Measurements from ENCODE around the gene LOXL3.

Gene LOXL3, protein sequence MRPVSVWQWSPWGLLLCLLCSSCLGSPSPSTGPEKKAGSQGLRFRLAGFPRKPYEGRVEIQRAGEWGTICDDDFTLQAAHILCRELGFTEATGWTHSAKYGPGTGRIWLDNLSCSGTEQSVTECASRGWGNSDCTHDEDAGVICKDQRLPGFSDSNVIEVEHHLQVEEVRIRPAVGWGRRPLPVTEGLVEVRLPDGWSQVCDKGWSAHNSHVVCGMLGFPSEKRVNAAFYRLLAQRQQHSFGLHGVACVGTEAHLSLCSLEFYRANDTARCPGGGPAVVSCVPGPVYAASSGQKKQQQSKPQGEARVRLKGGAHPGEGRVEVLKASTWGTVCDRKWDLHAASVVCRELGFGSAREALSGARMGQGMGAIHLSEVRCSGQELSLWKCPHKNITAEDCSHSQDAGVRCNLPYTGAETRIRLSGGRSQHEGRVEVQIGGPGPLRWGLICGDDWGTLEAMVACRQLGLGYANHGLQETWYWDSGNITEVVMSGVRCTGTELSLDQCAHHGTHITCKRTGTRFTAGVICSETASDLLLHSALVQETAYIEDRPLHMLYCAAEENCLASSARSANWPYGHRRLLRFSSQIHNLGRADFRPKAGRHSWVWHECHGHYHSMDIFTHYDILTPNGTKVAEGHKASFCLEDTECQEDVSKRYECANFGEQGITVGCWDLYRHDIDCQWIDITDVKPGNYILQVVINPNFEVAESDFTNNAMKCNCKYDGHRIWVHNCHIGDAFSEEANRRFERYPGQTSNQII

DNA sequence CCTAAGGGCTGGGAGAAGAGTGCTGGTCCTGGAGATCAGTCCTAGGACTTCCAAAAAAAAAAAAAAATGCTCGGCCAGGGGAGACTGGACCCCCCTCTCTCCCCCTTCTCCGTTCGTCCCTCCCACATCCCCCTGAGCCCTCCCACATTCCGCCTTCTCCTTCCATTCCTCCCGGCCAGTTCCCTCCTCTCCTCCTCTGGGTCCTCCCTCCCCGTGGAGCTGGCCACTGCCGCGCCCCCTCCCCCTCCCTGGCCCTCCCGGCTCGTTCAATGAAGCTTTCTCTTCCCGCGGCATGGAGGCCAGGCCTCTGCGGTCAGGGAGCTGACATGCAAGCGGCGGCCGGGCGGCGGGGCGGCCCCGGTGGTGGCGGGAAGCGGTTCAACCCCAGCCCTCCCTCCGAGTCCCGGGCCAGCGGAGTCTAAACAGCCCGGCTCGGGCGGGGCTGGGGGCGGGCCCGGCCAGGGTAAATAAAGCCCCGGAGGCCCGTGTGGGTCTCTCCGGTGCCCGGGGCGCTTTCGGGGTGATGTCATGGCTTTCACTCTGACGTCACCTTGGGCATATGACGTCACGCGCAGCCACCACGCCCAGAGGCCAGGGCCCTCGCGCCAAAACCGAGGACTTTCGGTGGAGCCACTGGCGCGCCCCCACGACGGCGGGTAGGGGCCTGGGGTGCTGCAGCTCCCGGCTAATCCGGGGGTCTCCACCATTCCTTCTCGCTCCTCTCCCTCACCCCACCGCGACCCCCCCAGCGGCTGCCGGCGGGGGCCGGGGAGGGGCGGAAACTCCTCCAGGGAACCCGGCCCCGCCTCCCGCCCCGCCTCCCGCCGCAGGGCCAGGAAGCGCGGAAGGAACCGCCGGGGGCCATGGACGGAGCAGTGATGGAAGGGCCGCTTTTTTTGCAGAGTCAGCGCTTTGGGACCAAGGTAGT is at the start of gene LOXL3, which contains the start of gene DOK1:
Gene LOXL3 (minus strand): TSS at position 51 of the 928 bp plus-strand sequence. CDS start 1,308 bp downstream, outside the sequence.
Gene DOK1 (plus strand): TSS at position 829 of the 928 bp plus-strand sequence. CDS start 35 bp downstream, at position 864.
- DNase-seq (ENCODE audit: insufficient read length, low spot score) = peak; percentile 75
- peak; percentile 87 for FAIRE-seq

DNA sequence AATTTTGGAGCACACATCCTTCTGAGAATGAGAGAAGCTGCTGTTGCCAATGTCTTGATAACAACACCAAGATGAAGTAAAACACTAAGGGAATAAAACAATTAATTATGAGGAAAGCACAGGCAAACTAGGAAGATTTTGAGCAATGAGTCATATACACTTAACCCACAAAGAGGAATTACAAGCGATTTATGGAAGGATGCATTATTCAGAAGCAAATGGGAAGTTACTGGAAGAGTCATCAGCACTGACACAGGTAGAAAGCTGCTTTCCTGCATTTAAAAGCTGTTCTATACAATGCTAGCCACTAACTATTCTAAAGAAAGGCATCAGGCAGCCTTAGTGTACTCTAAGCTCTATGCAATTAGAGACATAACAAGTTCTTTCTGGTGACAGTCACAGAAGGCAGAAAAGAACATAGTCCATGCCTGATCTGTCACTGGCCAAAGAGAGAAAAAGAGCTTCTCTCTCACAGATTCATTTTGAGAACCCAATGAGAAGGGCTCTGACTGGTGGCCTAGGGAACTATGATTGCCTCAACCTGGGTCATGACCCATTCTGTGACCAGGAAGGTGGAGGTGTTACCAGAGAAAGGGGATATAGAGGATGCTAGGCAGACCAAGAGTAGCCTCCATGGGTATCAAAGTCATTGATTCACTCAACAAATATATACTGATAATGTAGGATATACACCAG is 49.0 kb upstream of the LOXL3 start:
- no peak for DNase-seq (ENCODE audit: insufficient read length, low spot score)
- FAIRE-seq = no peak

DNA sequence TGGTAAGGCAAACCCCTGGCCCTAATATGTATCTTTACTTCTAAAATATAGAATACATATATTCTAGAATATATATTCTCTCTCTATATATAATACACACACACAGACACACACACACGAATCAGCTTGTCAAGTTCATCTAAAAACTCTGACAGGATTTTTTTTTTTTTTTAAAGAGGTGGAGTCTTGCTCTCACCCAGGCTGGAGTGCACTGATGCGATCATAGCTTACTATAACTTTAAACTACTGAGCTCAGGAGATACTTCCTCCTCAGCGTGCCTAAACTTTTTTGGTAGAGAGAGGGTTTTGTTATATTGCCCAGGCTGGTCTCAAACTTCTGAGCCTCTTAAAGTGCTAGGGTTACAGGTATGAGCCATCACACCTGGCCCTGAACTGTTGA is 45.9 kb upstream of the LOXL3 start:
- no peak for FAIRE-seq
- DNase-seq (ENCODE audit: insufficient read length, low spot score) = no peak

DNA sequence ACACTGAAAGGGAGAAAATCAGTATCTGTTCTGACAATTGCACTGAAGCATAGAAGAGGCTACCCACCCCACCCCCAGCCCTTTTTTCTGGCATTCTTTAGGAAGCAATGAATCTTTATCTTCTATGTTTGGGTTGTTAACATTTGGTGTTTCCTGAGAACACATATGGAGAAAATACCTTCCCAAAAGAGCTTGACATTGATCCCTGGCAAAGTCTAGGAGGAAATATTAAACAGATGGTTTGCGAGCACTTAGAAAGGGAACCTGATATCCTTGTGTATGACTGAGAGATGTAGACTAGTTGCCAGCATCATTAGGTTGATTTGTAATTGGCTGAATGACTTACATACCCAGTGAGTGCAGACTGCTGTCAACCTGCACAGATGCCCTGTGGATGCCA is 43.7 kb upstream of the LOXL3 start:
- DNase-seq (ENCODE audit: insufficient read length, low spot score) = no peak
- FAIRE-seq = no peak

DNA sequence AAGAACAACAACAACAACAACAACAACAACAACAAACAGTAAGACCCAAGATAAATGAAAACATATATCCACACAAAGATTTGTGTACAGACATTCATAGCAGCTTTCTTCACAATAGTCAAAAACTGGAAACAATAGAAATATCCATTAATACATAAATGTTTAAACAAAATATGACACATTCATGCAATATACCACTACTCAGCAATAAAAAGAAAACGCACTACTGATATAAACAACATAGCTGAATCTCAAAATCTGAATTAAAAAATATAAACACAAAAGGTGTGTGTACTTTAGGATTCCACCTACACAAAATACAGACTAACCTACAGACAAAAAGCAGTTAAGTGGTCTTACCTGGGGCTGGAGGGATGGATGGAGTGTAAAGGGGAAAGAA is 42.8 kb upstream of the LOXL3 start:
- peak; percentile 44 for FAIRE-seq
- no peak for DNase-seq (ENCODE audit: insufficient read length, low spot score)

DNA sequence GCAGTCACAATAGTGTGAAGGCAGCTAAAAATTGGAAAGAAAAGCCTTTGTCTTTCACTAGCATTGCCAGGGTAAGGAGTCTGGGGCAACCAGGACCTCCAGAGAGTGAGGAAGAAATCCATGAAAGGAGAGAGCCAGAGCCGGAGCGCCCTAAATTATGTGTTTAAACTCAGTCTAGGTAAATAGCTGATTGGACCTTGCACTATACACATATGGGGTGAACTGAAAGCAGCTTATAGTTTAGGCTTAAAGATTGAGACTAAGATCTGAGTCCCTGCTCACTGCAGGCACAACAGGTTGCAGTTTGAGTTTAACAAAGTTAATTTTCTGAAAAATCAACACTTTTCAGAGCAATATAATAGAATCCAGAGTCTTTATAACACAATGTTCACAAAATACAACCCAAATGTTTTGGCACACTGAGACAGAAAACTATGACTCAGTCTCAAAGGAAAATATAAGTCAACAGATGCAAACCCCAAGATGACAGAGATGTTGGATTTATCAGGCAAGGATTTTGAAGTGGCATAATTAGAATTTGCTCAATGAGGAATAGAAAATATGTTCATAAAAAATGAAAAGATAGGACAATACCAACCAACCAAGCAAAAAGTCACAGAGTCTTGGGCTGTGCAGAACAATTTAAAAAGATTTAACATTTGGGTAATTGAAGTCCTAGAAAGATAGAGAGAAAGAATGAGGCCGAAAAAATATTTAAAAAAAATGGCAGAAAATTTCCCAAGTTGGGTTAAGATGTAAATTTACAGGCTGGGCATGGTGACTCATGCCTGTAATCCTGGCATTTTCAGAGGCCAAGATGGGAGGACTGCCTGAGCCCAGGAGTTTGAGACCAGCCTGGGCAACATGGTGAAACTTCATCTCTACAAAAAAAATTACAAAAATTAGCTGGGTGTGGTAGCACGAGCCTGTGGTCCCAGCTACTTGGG is 40.4 kb upstream of the LOXL3 start:
- no peak for FAIRE-seq

DNA sequence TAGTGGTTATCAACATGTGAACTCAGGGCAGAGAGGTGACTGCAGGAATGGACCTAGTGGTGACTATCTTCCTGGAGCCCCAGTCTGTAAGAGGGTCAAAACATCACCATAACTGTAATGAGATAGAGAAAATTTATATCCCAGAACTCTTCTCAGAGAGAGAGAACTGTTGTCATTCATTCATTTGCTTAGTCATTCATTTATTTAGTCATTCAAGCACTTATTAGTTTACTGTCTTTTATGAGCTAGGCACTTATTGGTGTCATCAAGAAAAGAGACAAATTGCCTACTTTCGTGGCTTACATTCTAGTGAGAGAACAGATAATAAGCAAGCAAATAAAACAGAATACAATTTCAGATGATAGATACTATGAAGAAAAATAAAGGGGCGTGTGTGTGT is 34.9 kb upstream of the LOXL3 start:
- FAIRE-seq (no peak), DNase-seq (ENCODE audit: insufficient read length, low spot score) (no peak)

More for the DNA sequence above, 40.4 kb upstream of the LOXL3 start:
- DNase-seq (ENCODE audit: insufficient read length, low spot score) = no peak

DNA sequence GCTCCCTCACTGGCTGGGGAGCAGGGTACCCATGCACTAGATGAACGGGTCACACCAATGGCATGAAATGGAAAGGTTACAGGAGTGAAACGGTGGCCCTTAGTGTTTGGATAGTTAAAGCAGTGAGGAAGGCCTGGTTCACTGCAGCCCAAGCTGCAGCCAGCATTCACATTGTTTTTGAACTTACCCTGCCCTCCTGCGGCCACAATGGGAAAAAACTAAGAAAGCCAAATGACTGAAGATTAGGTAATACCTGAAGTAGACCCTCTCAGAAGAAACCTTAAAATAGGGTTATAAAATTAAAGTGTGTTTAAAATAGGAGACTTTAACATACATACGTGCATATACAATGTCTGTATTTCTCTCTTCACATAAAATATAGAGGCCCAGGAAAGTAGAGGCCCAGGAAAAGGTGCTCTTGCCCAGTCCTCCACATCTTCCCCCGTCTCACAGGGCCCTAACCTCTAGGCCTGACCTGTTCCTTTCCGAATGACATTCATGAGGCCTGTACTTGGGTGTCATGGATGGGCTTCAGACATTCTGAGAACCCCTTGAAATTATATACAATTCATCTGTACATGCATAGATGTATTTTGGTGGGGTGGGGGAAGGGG is 34.0 kb upstream of the LOXL3 start:
- DNase-seq (ENCODE audit: insufficient read length, low spot score) (peak; percentile 39), FAIRE-seq (peak; percentile 92)

DNA sequence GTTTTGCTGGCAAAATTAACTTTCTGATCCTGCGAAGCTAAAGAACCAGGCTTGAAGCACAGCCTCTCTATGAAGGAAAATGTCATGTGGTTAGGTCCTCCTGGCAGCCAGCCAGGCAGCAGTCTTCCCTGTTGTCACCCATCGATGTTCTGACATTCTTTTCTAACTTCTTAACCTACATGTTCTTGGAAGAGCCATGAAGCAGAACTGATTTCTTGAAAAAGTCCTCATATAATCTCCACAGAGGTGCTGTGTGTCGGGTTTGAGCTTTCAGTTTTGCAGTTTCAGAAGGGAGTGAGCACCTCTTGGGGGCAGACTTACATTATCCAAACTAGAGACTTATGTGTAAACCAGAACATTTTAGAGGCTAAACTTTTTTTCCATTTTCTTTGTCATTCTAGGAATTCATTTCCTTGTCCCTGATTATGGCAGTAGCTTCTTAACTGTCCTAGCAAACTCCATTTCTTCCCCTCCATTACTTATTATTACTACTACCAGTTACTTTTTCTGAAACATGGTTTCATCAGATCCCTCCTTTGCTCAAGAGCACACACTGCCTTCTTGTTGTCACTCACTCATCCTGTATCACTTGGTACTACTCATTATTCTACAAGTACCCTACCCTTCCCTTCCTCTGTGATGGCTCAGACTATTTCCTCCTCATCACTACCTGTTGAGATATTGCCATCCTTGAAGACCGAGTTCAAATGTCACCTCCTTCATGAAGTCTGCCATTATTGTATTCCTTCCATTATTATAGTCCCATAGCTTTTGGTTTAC is 31.9 kb upstream of the LOXL3 start:
- DNase-seq (ENCODE audit: insufficient read length, low spot score) (no peak), FAIRE-seq (peak; percentile 90)

DNA sequence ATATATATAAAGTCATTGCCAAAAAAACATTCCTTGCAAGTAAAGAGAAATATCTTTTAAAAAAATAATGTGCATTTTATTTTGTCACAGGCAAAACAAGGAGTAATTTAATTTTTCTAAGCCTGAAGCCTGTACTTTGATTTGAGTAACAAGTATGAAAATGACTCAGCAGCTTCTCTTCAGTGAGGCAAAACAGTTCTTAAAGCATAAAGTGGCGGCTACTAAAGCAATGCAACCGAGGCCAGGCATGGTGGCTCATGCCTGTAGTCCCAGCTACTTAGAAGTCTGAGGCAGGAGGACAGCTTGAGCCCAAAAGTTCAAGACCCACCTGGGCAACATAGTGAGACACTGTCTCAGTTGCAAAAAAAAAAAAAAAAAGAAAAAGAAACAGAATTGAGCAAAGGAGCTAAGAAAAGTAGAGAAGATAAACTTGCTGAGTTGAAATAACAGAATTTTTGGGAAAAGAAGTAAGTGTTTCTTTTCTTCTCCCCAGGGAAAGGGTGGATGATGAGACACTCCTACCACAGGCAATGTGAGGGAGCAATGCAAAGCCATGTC is 30.4 kb upstream of the LOXL3 start:
- no peak for DNase-seq (ENCODE audit: insufficient read length, low spot score)
- FAIRE-seq = peak; percentile 79

DNA sequence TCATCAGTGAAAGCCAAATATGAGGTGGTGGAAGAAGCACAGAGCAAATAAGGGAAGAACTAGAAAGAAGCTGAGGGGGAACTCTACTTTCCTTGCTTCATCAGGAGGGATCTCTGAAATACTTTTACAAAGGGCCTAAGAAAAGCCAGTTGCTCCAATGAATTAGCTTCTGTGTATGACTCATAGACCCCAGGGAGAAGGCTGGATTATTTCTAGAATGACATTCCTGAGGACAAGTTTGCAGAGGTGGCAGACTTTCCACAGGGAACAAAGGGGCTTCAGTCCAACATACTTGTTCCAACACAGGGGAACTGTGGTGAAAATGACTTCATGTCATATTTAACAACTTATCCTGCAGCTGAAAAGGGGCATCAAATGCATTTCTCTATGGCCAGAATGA is 29.8 kb upstream of the LOXL3 start:
- no peak for FAIRE-seq
- no peak for DNase-seq (ENCODE audit: insufficient read length, low spot score)

DNA sequence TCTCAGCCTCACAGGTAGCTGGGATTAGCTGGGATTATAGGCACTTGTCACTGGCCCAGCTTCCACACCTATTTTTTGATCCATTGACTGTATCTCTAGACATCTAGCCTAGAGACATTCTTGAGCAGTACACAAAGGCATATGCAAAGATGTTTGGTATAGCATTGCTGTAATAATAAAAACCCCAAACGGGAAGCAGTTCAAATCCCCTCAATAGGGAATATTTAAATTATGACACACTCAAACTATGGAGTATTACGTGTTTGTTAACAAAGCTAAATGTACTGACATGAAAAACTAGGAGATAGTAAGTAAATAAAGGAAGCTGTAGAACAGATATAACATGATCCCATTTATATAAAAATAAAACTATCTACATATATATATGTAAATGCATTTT is 28.4 kb upstream of the LOXL3 start:
- no peak for FAIRE-seq
- no peak for DNase-seq (ENCODE audit: insufficient read length, low spot score)

DNA sequence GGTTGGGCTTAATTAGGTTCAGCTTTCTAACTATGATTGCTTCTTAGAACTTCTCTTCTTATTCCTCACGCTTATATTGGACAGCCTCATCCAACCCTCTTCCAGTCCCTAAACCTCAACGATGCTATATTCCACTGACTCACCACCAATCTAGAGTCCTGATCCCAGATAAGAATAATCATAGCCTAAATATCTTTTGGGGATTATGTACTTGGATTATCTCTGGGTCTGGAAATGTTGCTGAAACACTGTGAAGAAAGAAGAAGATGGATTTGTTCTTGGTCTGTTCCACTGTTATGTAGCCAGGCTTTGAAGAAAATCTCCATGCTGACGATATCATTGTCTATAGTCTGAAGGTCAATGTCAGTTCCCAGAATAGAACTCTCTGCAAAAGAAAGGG is 27.7 kb upstream of the LOXL3 start:
- no peak for DNase-seq (ENCODE audit: insufficient read length, low spot score)
- no peak for FAIRE-seq

DNA sequence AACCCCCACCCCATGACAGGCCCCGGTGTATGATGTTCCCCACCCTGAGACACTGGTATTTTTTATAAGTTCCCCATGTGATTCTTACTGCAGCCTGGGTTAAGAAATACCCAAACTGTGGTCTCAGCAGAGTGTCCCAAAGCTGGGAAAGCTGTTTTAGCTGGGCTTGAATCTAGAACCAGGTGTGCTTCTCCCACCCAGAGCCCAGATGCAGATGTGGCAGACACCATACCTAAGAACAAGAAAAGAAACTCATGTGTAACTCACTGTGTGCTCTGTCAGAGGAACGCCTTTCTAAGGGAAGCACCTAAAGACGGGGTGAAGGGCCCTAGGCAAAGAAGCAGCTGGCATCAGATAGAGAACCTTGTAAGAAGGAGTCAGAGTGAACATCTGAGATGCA is 24.7 kb upstream of the LOXL3 start:
- FAIRE-seq (peak; percentile 75), DNase-seq (ENCODE audit: insufficient read length, low spot score) (no peak)

DNA sequence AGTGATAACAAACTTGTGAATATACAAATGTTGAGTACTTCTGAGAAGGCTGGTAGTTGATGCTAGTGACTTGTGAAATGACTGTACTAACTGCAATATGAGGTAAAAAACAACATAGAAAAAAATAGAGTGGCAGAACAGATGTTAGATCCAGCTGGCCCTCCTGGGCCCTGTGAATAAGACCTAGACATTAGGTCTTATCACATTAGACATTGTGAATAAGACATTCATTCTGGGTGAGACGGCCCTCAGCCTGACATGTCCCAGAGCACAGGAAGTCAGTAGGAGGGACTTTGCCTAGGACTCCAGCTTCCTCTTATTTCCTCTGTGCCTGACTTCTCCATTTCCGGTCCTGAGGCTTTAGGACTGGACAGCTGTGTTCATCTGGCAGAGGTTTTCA is 23.7 kb upstream of the LOXL3 start:
- FAIRE-seq (peak; percentile 83), DNase-seq (ENCODE audit: insufficient read length, low spot score) (no peak)

DNA sequence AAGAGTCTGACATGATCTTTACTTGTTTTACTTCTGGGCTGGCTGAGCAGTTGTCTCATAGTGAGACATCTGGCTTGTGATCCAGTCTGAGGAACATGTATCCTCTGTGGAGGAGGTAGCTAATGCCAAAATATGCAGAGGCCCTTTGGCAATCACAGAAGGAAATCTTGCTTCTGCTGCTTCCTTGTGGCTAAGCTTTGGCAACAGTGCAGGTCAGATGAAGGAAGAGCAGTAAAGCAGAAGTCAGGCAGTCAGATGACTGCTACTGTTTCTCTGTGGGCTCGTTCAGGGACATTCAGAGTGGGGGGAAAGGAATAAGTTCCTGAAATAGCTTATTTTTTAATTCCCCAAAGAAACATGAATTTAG is 23.1 kb upstream of the LOXL3 start:
- DNase-seq (ENCODE audit: insufficient read length, low spot score) = no peak
- FAIRE-seq = no peak

DNA sequence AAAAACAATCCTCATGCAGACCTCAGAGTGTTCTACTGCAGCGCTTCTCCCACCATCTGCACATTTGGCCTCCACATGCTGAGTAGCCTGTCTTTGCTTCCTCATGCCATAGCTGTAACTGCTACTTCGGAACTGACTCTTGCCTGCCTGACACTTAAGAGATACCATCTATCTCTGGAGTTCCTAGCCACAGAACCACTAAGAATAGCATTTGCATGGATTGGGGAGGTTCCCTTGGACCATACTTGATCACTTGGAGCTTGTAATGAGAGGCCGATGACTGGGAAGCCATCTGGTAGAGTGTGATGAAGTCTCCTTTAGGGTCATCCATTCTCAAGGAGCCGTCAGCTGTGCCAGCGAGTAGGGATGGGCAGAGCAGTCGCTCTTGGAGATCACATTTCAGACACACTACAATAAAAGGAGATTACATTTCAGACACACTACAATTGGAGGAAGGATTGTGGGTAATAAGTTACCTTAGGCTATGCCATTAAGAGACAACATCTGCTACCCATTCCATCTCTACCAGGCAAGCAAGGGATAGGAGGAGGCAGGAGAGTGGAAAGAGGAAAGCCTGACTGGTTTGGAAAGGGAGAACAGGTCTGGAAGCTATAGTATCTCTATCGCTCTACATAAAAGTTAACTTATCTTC is 22.6 kb upstream of the LOXL3 start:
- DNase-seq (ENCODE audit: insufficient read length, low spot score) (no peak), FAIRE-seq (no peak)
